Ovary (tissue), 3 donors: ENCODE measurements around the gene GUK1.
A peak's percentile ranks its signal among the peaks of the same experiment; 100 is the strongest.

Source experiments
- CTCF ChIP-seq, 3 donors: fragments of 450-650 bp in 2 of 3; fragments of 200-600 bp in 1 of 3; IDR thresholded peaks; one replicate each; pipeline versions ENCODE4 v1.5.1 to v1.8.0; 2016 to 2022; ENCODE audit warnings: antibody characterized with exemption in 3 of 3, mild to moderate bottlenecking in 1 of 3
- EP300 ChIP-seq: sonication (generic); formaldehyde crosslinking; IDR thresholded peaks from one replicate; pipeline ENCODE4 v1.6.1; 2017; ENCODE audit warnings: antibody characterized with exemption
- donor health status: DM: no; HTN: no; CAD: no.

- peak in 2 of 3 donors; percentile 24 to 25 for TF ChIP-seq CTCF (IDR thresholded peaks at IDR 0.05)
- TF ChIP-seq EP300, result no peak
Observed at GRCh38 chr1:228166170-228166936, 26.3 kb downstream of the GUK1 start.
